IMR-90 (cell line): ENCODE measurements around the gene ING5. TPM values are rescaled to one million over a fixed set of nuclear protein-coding genes. Genes with fewer than 3 reads are reported as not detected.

ENCODE experiments used
- ATAC-seq: fragments of 200-7000 bp; cut with Tn5 transposase; 2 replicates; pipeline ENCODE4 v1.9.1; 2020; ENCODE audit warnings: low read depth, mild to moderate bottlenecking, moderate library complexity
- BruUV-seq: library from RNA; stranded (reverse); fragments of 400-500 nt; replicated peaks from 2 replicates; lab custom pipeline; 2021; lab: Mats Ljungman, UMichigan
- CTCF ChIA-PET: fragments of 300-600 bp; formaldehyde crosslinking; extraction: SDS; loops from one replicate; lab custom pipeline; 2021; ENCODE audit warnings: antibody characterized with exemption; lab: Yijun Ruan, JAX
- POLR2A ChIA-PET: fragments of 300-600 bp; sonication (Branson Sonifier 250); formaldehyde crosslinking; loops from one replicate; lab custom pipeline; 2022; ENCODE audit warnings: antibody characterized with exemption; ENCODE audit not compliant: unreplicated experiment; lab: Charles Lee
- DNase-seq: peaks from one replicate; pipeline ENCODE4 v3.0.0; 2013
- H2AFZ ChIP-seq: replicated peaks from 2 replicates; pipeline ENCODE3; 2013; ENCODE audit warnings: low read length, mild to moderate bottlenecking; ENCODE audit not compliant: poor library complexity
- H2AK5ac ChIP-seq: 2 replicates; pipeline ENCODE4 v1.6.1; 2013; ENCODE audit warnings: low read depth, low read length, inconsistent platforms
- H2AK9ac ChIP-seq: replicated peaks from 2 replicates; pipeline ENCODE3; 2013; ENCODE audit warnings: mild to moderate bottlenecking, low read depth, low read length, moderate library complexity; ENCODE audit not compliant: poor library complexity
- H2BK120ac ChIP-seq: 2 replicates; pipeline ENCODE4 v1.6.1; 2013; ENCODE audit warnings: low read depth, low read length, inconsistent platforms
- H2BK15ac ChIP-seq: 3 replicates; pipeline ENCODE4 v1.6.1; 2013; ENCODE audit warnings: low read depth, low read length, inconsistent platforms
- H2BK20ac ChIP-seq: 2 replicates; pipeline ENCODE4 v1.6.1; 2013; ENCODE audit warnings: low read depth, mild to moderate bottlenecking, inconsistent platforms, low read length, moderate library complexity
- H2BK5ac ChIP-seq: 2 replicates; pipeline ENCODE4 v1.6.1; 2013; ENCODE audit warnings: mild to moderate bottlenecking, low read depth, low read length, inconsistent platforms; ENCODE audit not compliant: poor library complexity, severe bottlenecking
- H3K14ac ChIP-seq: replicated peaks from 2 replicates; pipeline ENCODE4 v1.6.1; 2013; ENCODE audit warnings: low read depth, low read length, inconsistent platforms
- H3K18ac ChIP-seq: 2 replicates; pipeline ENCODE4 v1.6.1; 2013; ENCODE audit warnings: low read depth, low read length, control low read depth
- H3K23ac ChIP-seq: 2 replicates; pipeline ENCODE4 v1.6.1; 2013; ENCODE audit warnings: low read depth, low read length, inconsistent platforms
- H3K27ac ChIP-seq: 2 replicates; pipeline ENCODE4 v1.5.1; 2013; ENCODE audit warnings: mild to moderate bottlenecking, control low read depth, low read length; ENCODE audit not compliant: insufficient read depth
- H3K27me3 ChIP-seq: 2 replicates; pipeline ENCODE4 v1.6.1; 2013; ENCODE audit warnings: low read length; ENCODE audit not compliant: control insufficient read depth, insufficient read depth
- H3K36me3 ChIP-seq: 2 replicates; pipeline ENCODE4 v1.6.1; 2013; ENCODE audit warnings: low read length, mixed read lengths; ENCODE audit not compliant: control insufficient read depth, insufficient read depth
- H3K4ac ChIP-seq: 2 replicates; pipeline ENCODE4 v1.6.1; 2013; ENCODE audit warnings: low read depth, low read length, inconsistent platforms
- H3K4me1 ChIP-seq: 2 replicates; pipeline ENCODE4 v1.6.1; 2013; ENCODE audit warnings: low read length, mixed read lengths; ENCODE audit not compliant: control insufficient read depth, insufficient read depth
- H3K4me2 ChIP-seq: 2 replicates; pipeline ENCODE4 v1.6.1; 2013; ENCODE audit warnings: low read depth, mild to moderate bottlenecking, control low read depth, low read length, moderate library complexity
- H3K4me3 ChIP-seq: 2 replicates; pipeline ENCODE4 v1.5.1; 2013; ENCODE audit warnings: low read depth, mild to moderate bottlenecking, control low read depth, low read length, moderate library complexity; ENCODE audit not compliant: insufficient read depth
- H3K56ac ChIP-seq: 2 replicates; pipeline ENCODE4 v1.6.1; 2013; ENCODE audit warnings: low read length, inconsistent platforms; ENCODE audit not compliant: insufficient read depth; ENCODE audit errors: extremely low read depth
- H3K79me1 ChIP-seq, 2 experiments: 2 replicates each; pipeline ENCODE4 v1.6.1; 2013; ENCODE audit warnings: low read length in 2 of 2, inconsistent platforms in 1 of 2, low read depth in 1 of 2
- H3K9ac ChIP-seq: 2 replicates; pipeline ENCODE4 v1.6.1; 2013; ENCODE audit warnings: low read depth, low read length, control low read depth
- H3K9me1 ChIP-seq: 2 replicates; pipeline ENCODE4 v1.6.1; 2013; ENCODE audit warnings: low read length, inconsistent platforms; ENCODE audit not compliant: insufficient read depth
- H3K9me3 ChIP-seq: 2 replicates; pipeline ENCODE4 v1.6.1; 2013; ENCODE audit warnings: low read length; ENCODE audit not compliant: control insufficient read depth, insufficient read depth
- H4K20me1 ChIP-seq: 2 replicates; pipeline ENCODE4 v1.6.1; 2013; ENCODE audit warnings: low read length, inconsistent platforms; ENCODE audit not compliant: insufficient read depth
- H4K5ac ChIP-seq: 2 replicates; pipeline ENCODE4 v1.6.1; 2013; ENCODE audit warnings: mild to moderate bottlenecking, low read depth, low read length, control low read depth
- H4K8ac ChIP-seq, 2 experiments: 2 replicates each; pipeline ENCODE4 v1.6.1; 2013; ENCODE audit warnings: low read depth in 2 of 2, low read length in 2 of 2, control low read depth in 1 of 2, inconsistent platforms in 1 of 2
- H4K91ac ChIP-seq: 2 replicates; pipeline ENCODE4 v1.6.1; 2013; ENCODE audit warnings: low read depth, low read length, inconsistent platforms; ENCODE audit not compliant: insufficient read depth
- BHLHE40 ChIP-seq: fragments of 150-350 bp; IDR thresholded peaks from 2 replicates; pipeline ENCODE4 v1.6.1; 2016; ENCODE audit warnings: mild to moderate bottlenecking, low read depth, low read length
- CEBPB ChIP-seq: IDR thresholded peaks from 2 replicates; pipeline ENCODE4 v1.6.1; 2012; ENCODE audit warnings: low read depth, low read length, improper control_type of control experiment
- CHD1 ChIP-seq: IDR thresholded peaks from 2 replicates; pipeline ENCODE4 v1.6.1; 2012; ENCODE audit warnings: low read depth, low read length, improper control_type of control experiment
- FOS ChIP-seq: fragments of 150-350 bp; IDR thresholded peaks from 2 replicates; pipeline ENCODE4 v1.6.1; 2016; ENCODE audit warnings: low read depth, low read length
- MAFK ChIP-seq: IDR thresholded peaks from 2 replicates; pipeline ENCODE4 v1.6.1; 2012; ENCODE audit warnings: low read depth, low read length, improper control_type of control experiment
- MAZ ChIP-seq: IDR thresholded peaks from 2 replicates; pipeline ENCODE4 v1.6.1; 2012; ENCODE audit warnings: low read depth, mild to moderate bottlenecking, low read length, improper control_type of control experiment, moderate library complexity, borderline replicate concordance
- MXI1 ChIP-seq: IDR thresholded peaks from 2 replicates; pipeline ENCODE4 v1.6.1; 2012; ENCODE audit warnings: low read depth, mild to moderate bottlenecking, low read length, moderate library complexity, borderline replicate concordance
- NFE2L2 ChIP-seq: fragments of 150-350 bp; IDR thresholded peaks from 2 replicates; pipeline ENCODE4 v1.6.1; 2016; ENCODE audit warnings: low read depth, mild to moderate bottlenecking, low read length
- POLR2A ChIP-seq: IDR thresholded peaks from 2 replicates; pipeline ENCODE4 v1.6.1; 2012; ENCODE audit warnings: mild to moderate bottlenecking, low read depth, low read length
- RCOR1 ChIP-seq: IDR thresholded peaks from 2 replicates; pipeline ENCODE4 v1.6.1; 2012; ENCODE audit warnings: mild to moderate bottlenecking, low read length, improper control_type of control experiment; ENCODE audit not compliant: insufficient replicate concordance
- RFX5 ChIP-seq: IDR thresholded peaks from 2 replicates; pipeline ENCODE4 v1.8.0; 2012; ENCODE audit warnings: low read depth, mild to moderate bottlenecking, low read length, moderate library complexity
- SMC3 ChIP-seq: fragments of 150-350 bp; IDR thresholded peaks from 2 replicates; pipeline ENCODE4 v1.6.1; 2016; ENCODE audit warnings: low read depth, mild to moderate bottlenecking, antibody characterized with exemption, low read length, moderate library complexity
- WGBS, 2 experiments: methylation state at CpG; one replicate each; pipeline versions ENCODE4 v1.1.5 to v1.1.7; 2013; ENCODE audit warnings: missing lambda C conversion rate in 2 of 2; ENCODE audit not compliant: insufficient read length in 1 of 2; ENCODE audit errors: extremely low coverage in 2 of 2; 5-methylcytosine and 5-hydroxymethylcytosine counted together
- dilution Hi-C: fragments of 300-500 bp; cut with HindIII; formaldehyde crosslinking; loops from one replicate; pipeline ENCODE4 v1.14.3; 2018; ENCODE audit warnings: low sequenced_read_pairs; ENCODE audit not compliant: unreplicated experiment
- in situ Hi-C: fragments of 300-500 bp; cut with MboI; formaldehyde crosslinking; loops from 3 replicates; pipeline ENCODE4 v1.14.3; 2019; ENCODE audit warnings: low sequenced_read_pairs, inconsistent platforms, mixed read lengths
- intact Hi-C: fragments of 100-400 bp; cut with micrococcal nuclease; formaldehyde crosslinking; loops from 2 replicates; pipeline ENCODE4 v1.10.0; 2022
- polyA plus RNA-seq, 3 experiments: library from polyadenylated mRNA; depleted of rRNA; stranded (reverse); fragments of >200 nt; gene quantifications; 2 replicates each; pipeline ENCODE4 v1.2.3, GENCODE V29; 2012; ENCODE audit warnings: low replicate concordance in 1 of 3
- total RNA-seq: library from RNA; depleted of rRNA; stranded (reverse); fragments of >200 nt; gene quantifications from 2 replicates; pipeline ENCODE4 v1.2.3, GENCODE V29; 2012
- TF ChIP-seq, protein P1 (sequence below): fragments of 150-350 bp; IDR thresholded peaks from 2 replicates; pipeline ENCODE4 v1.6.1; 2016; ENCODE audit warnings: low read depth, mild to moderate bottlenecking, low read length, moderate library complexity, borderline replicate concordance

ING5 gene
- total and polyA plus RNA-seq, 2 of the 4 experiments (the other 2 are of a cell fraction): 36.1 to 38.9 TPM

DNA sequence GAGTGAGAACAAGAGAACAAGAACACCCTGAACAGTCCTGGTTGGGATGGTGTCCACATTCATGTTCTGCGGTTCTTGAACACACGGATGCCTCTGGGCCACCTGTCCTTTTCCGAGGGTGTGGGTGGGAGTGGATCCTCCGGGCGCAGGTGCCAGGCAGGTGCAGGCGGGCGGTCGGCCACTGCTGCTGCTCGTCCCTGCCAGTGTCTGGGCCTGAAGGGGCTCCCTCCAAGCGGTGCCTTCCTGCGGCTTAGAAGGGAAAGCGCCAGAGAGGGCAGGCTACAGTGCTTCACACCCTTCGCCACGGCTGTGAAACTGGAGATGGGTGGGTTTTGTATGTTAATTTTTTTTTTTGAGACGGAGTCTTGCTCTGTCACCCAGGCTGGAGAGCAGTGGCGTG lies 24.6 kb downstream of the ING5 start:
- Histone ChIP-seq H3K9me3 (peaks cover 7% of the 10 kb centered on the region; the same call in 1 of the 2 replicates), H2AFZ (no peak overlapping the region), H4K8ac (no peak overlapping the region), H3K23ac (no peak overlapping the region), H2BK120ac (no peak overlapping the region), H3K9ac (no peak overlapping the region), H2BK15ac (no peak overlapping the region), H4K5ac (no peak overlapping the region), H3K27me3 (no peaks in the 10 kb centered on the region), H2AK9ac (no peak overlapping the region), H3K4me2 (no peak overlapping the region), H4K20me1 (no peaks in the 10 kb centered on the region; the same call in 1 of the 2 replicates), H4K91ac (no peak overlapping the region), H3K27ac (no peak overlapping the region), H3K79me1 (no peaks in the 10 kb centered on the region), H3K56ac (no peak overlapping the region), H2AK5ac (no peak overlapping the region), H3K4ac (no peak overlapping the region), H3K4me3 (no peak overlapping the region), H3K4me1 (no peaks in the 10 kb centered on the region), H2BK5ac (no peak overlapping the region), H2BK20ac (no peak overlapping the region), H3K9me1 (no peaks in the 10 kb centered on the region), H3K18ac (no peak overlapping the region), H3K36me3 (peaks cover 22% of the 10 kb centered on the region), H3K14ac (no peak overlapping the region)
- ATAC-seq (no peak), DNase-seq (no peak)
- dilution Hi-C loops (no loop called here), intact Hi-C loops (no loop called here), in situ Hi-C loops (no loop called here)
- BruUV-seq: no TSS peak
- ChIA-PET CTCF (no interaction called here), POLR2A (no interaction called here)
- TF ChIP-seq BHLHE40 (no peak), MXI1 (no peak), MAFK (no peak), NFE2L2 (no peak), POLR2A (no peak), RFX5 (no peak), CEBPB (no peak), SMC3 (no peak), FOS (no peak), CHD1 (no peak), RCOR1 (no peak), MAZ (no peak)
- TF ChIP-seq, protein P1, sequence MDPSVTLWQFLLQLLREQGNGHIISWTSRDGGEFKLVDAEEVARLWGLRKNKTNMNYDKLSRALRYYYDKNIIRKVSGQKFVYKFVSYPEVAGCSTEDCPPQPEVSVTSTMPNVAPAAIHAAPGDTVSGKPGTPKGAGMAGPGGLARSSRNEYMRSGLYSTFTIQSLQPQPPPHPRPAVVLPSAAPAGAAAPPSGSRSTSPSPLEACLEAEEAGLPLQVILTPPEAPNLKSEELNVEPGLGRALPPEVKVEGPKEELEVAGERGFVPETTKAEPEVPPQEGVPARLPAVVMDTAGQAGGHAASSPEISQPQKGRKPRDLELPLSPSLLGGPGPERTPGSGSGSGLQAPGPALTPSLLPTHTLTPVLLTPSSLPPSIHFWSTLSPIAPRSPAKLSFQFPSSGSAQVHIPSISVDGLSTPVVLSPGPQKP: no peak
- WGBS, 2 experiments: 100% methylated on average over 8 of the region's 16 CpGs; no CpG with 5 or more reads in 1 of the 2 experiments
